ENCODE results near the gene B4GALNT2.

The B4GALNT2 gene

GRCh38 chr17:49209061-49209571 is 76.5 kb downstream of the B4GALNT2 start:
- DNase-seq (ENCODE audit: insufficient read length, low spot score) (no peak), FAIRE-seq (no peak)

- DNase-seq (ENCODE audit: insufficient read length, low spot score) (peak; percentile 85), FAIRE-seq (peak; percentile 97)
These were observed 77.8 kb downstream of the B4GALNT2 start, which contains the start of the genes ABI3 and GNGT2 for GRCh38 chr17:49210158-49211029. TSS of gene ABI3 (plus strand) at chr17:49210707. CDS start at chr17:49210725, 18 bp downstream. TSS of gene GNGT2 (minus strand) at chr17:49210574. CDS start at chr17:49207422, 3,152 bp downstream.

DNA sequence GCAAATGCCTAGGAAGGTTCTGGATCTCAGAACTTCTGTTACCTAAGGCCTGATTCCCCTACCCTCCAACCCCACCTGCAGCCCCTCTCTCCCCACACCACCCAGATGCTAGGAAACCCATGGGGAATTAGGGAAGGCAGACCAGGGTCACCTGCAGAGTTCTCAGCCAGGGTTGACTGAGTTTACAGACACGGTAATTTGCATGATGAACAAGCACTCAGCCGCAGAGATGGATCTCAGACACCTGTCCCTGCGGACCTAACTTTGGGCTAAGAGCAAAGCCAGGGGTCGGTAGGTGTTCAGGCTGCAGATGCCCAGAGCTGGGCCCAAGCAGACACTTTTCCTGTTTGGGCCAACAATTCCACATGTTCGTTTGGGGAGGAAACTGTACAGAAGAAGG is 80.8 kb downstream of the B4GALNT2 start:
- FAIRE-seq = peak; percentile 99
- DNase-seq (ENCODE audit: insufficient read length, low spot score) = no peak

DNA sequence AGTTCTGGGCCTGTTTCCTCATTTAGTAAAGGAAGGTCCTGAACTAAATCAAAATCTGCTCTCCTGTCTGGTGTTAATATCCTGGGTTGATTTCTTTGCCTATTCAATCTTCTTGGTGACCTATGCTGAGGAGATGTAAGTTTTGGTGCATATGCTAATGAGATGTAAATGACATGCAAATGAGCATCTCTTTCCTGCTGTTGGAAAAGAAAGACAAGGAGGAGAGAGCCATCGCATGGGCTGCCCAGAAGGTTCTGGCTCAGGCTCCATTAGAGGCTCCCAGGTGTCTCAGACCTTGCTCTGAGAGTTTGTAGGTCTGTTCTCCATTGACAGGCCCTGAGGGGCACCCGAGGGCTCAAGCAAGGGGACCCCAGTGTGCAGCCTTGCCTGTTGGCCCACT is 81.3 kb downstream of the B4GALNT2 start:
- FAIRE-seq (no peak), DNase-seq (ENCODE audit: insufficient read length, low spot score) (no peak)

- peak; percentile 82 for FAIRE-seq
- no peak for DNase-seq (ENCODE audit: insufficient read length, low spot score)
These were observed 82.2 kb downstream of the B4GALNT2 start for GRCh38 chr17:49214676-49215360.

- FAIRE-seq (peak; percentile 57), DNase-seq (ENCODE audit: insufficient read length, low spot score) (no peak)
These were observed 83.9 kb downstream of the B4GALNT2 start for GRCh38 chr17:49216482-49216881.

DNA sequence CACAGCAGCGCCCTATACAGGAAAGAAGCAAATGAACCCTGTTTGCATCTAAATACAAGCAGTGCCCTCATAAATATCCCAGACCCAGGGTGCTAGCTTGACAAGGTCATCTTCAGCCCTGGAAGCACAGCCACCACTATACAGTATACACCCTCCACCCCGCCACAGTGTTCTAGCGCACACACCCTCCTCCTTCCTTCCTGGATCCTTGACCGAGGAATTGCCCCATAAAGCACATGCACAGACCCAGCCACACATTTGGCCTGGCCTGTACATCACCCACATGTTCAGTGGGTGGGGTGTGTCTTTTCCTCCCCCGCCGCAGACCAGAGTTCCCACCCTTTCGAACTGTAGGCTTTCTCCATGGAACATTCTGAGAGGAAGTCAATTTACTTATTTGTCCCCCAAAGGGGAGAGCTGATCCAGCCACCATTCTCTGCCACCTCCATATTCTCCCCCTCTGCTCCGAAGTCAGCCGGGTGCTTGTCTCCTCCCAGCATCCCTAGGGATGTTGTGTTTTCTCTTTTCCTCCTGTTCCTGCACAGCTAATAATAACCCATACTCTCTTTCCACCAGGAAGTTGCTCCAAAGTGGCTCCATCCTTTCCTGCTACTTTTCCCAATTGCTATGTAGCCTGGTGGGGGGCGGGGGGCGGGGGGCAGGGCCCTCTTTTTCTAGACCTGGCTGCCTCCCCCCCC is 84.5 kb downstream of the B4GALNT2 start:
- DNase-seq (ENCODE audit: insufficient read length, low spot score) (no peak), FAIRE-seq (peak; percentile 59)

- peak; percentile 97 for FAIRE-seq
- DNase-seq (ENCODE audit: insufficient read length, low spot score) = peak; percentile 82
These were observed 85.3 kb downstream of the B4GALNT2 start for GRCh38 chr17:49217651-49218413.

DNA sequence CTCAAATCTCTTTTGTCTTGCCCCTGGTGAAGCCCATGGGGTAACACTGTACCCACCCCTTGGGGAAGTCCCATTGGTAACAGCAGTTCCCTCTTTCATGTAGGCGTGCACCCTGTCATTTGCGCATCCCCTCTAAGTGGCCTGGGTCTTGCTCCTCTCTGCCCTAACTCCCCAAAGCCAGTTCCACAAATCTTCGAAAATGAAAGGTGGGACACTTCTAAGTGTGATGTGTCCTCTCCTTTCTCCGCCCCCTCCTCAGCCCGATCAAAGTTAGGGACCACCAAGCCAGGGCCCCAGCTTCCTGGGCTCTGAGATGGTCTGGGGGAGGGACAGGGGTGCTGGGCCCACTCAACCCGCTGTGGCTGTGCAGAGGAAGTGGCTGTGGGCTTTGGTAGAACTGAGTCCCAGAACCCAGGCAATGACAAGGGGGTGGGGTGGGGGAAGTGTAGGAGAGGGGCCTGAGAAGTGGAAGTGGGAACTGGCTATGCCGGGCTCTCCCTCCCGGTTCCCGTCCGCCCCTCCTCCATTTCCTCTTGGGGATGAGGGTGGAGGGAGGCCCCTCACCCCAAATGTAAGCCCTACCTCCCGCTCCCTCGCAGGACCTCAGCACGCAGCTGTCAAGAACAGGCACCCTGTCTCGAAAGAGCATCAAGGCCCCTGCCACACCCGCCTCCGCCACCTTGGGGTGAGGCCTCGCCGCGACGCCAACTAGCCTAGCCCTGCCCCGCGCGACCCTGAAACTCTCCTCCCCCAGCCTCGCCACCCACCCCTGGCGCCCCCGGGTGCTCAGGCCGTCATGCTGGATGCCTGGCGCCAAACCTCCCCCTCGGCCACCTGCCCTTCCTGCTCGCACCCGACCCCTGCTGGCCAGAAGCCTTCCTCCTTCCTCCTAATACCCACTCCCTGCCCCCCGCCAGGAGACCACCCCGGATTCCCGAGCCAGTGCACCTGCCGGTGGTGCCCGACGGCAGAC is 86.7 kb downstream of the B4GALNT2 start:
- DNase-seq (ENCODE audit: insufficient read length, low spot score) (no peak), FAIRE-seq (peak; percentile 96)

DNA sequence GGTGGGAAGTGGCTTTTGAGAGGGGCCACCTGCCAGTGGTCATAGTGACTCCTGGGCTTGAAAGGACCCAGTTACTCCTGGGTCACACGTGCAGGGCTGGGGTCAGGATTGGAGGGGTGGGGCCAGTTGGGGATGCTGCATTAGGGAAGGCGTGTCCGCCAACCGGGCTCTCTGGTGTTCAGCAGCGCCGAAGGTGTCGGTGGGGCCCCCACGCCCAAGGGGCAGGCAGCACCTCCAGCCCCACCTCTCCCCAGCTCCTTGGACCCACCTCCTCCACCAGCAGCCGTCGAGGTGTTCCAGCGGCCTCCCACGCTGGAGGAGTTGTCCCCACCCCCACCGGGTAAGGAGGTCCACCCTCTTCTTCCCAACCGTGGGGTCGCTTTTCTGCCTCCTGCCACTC is 87.4 kb downstream of the B4GALNT2 start:
- FAIRE-seq (no peak), DNase-seq (ENCODE audit: insufficient read length, low spot score) (no peak)

- DNase-seq (ENCODE audit: insufficient read length, low spot score) (no peak), FAIRE-seq (no peak)
These were observed 90.6 kb downstream of the B4GALNT2 start for GRCh38 chr17:49223168-49223516.

- DNase-seq (ENCODE audit: insufficient read length, low spot score) = no peak
- peak; percentile 86 for FAIRE-seq
These were observed 91.1 kb downstream of the B4GALNT2 start for GRCh38 chr17:49223517-49224197.

- DNase-seq (ENCODE audit: insufficient read length, low spot score) (no peak), FAIRE-seq (peak; percentile 8)
These were observed 91.8 kb downstream of the B4GALNT2 start for GRCh38 chr17:49224198-49224996.

DNA sequence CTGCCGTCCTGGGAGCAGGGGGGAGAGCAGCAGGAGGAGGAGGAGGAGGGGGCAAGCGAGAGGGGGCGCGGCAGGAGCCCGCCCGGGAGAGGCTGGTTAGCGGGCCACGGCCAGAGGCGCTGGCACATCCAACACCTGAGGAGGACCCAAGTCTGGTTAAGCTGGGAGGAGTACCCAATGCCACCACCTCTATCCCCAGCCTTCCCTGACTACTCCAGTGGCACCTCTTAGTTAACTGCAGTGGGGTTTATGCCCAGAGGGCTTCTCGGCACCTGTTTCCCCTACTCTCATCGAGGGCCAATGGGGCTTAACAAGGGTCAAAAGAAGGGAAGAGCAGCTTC is 92.4 kb downstream of the B4GALNT2 start:
- no peak for DNase-seq (ENCODE audit: insufficient read length, low spot score)
- FAIRE-seq = no peak

- FAIRE-seq = no peak
- no peak for DNase-seq (ENCODE audit: insufficient read length, low spot score)
These were observed 93.1 kb downstream of the B4GALNT2 start for GRCh38 chr17:49225554-49226236.

Measured in GM19239 (cell line).